ENCODE measurements around the gene EXOC2.
"Not testable (repeated sequence)": the region's sequence is repeated elsewhere in the genome, so short reads cannot be mapped to it uniquely, and the experiment has no call there.

Gene EXOC2

GRCh38 chr6:621931-622330, 71.0 kb downstream of the EXOC2 start:
- no peak for DNase-seq

GRCh38 chr6:620950-621349, 72.0 kb downstream of the EXOC2 start:
- DNase-seq, result no peak

- DNase-seq, result no peak
Measured at GRCh38 chr6:620166-620565, 72.8 kb downstream of the EXOC2 start.

- no peak for DNase-seq
Measured at GRCh38 chr6:617456-618100, 75.4 kb downstream of the EXOC2 start.

GRCh38 chr6:613981-614380, 79.0 kb downstream of the EXOC2 start:
- no peak for DNase-seq

GRCh38 chr6:611928-612327, 81.0 kb downstream of the EXOC2 start:
- DNase-seq, result no peak

GRCh38 chr6:610882-611281, 82.1 kb downstream of the EXOC2 start:
- no peak for DNase-seq

- no peak for DNase-seq
Measured at GRCh38 chr6:609905-610304, 83.0 kb downstream of the EXOC2 start.

GRCh38 chr6:606829-607379, 86.0 kb downstream of the EXOC2 start:
- no peak for DNase-seq

- DNase-seq, result not testable (repeated sequence)
Measured at GRCh38 chr6:605895-606294, 87.0 kb downstream of the EXOC2 start.

GRCh38 chr6:604579-604978, 88.4 kb downstream of the EXOC2 start:
- no peak for DNase-seq

GRCh38 chr6:603265-603664, 89.7 kb downstream of the EXOC2 start:
- no peak for DNase-seq

- DNase-seq, result no peak
Measured at GRCh38 chr6:599576-600448, 93.1 kb downstream of the EXOC2 start.

- no peak for DNase-seq
Measured at GRCh38 chr6:593907-594212, 99.1 kb downstream of the EXOC2 start.

- DNase-seq, result no peak
Measured at GRCh38 chr6:593139-593906, 99.6 kb downstream of the EXOC2 start.

GRCh38 chr6:589090-589489, 103.8 kb downstream of the EXOC2 start:
- no peak for DNase-seq

GRCh38 chr6:586553-586952, 106.4 kb downstream of the EXOC2 start:
- no peak for DNase-seq

GRCh38 chr6:583635-584034, 109.3 kb downstream of the EXOC2 start:
- DNase-seq, result no peak

- no peak for DNase-seq
Measured at GRCh38 chr6:583116-583515, 109.8 kb downstream of the EXOC2 start.

- DNase-seq, result no peak
Measured at GRCh38 chr6:582370-582769, 110.6 kb downstream of the EXOC2 start.

GRCh38 chr6:579339-579738, 113.6 kb downstream of the EXOC2 start:
- DNase-seq, result no peak

- no peak for DNase-seq
Measured at GRCh38 chr6:572596-573265, 120.2 kb downstream of the EXOC2 start.

GRCh38 chr6:571892-572291, 121.0 kb downstream of the EXOC2 start:
- DNase-seq, result no peak
